Measurements from ENCODE around the gene CTNNA1.
"Not testable (repeated sequence)": the region's sequence is repeated elsewhere in the genome, so short reads cannot be mapped to it uniquely, and the experiment has no call there.

The CTNNA1 gene

DNA sequence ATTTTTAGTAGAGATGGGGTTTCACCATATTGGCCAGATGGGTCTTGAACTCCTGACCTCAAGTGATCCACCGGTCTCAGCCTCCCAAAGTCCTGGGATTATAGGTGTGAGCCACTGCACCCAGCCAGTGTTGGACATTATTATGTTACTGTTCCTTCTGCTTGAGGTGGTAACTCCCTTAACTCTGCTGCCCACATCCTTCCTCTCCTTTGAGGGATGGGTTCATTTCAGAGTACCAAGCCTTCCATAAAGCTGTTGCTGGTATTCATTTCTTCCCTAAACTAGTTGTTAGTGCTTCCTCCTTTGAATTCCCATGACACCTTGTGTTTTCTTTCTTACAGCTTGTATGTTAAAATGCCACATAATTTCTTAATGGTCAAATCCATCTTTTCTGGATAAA, 54.0 kb downstream of the CTNNA1 start:
- H3K36me3 ChIP-seq (ENCODE audit: insufficient read depth, low read length) = peaks cover 17% of the 10 kb centered on the region
- H3K27me3 ChIP-seq (ENCODE audit: insufficient read depth, low read length) = no peaks in the 10 kb centered on the region
- peaks cover 50% of the 10 kb centered on the region for H3K79me2 ChIP-seq (ENCODE audit: control insufficient read depth, insufficient read depth, low read length, unreplicated experiment)
- no peaks in the 10 kb centered on the region for H3K4me1 ChIP-seq (ENCODE audit: control insufficient read depth, insufficient read depth, low read length, unreplicated experiment)
- no peak overlapping the region for H2AFZ ChIP-seq (ENCODE audit: low read length, unreplicated experiment)
- no peak overlapping the region for H3K4me3 ChIP-seq (ENCODE audit: low read depth, low read length)
- H3K27ac ChIP-seq (ENCODE audit: low read depth, low read length) = no peak overlapping the region

DNA sequence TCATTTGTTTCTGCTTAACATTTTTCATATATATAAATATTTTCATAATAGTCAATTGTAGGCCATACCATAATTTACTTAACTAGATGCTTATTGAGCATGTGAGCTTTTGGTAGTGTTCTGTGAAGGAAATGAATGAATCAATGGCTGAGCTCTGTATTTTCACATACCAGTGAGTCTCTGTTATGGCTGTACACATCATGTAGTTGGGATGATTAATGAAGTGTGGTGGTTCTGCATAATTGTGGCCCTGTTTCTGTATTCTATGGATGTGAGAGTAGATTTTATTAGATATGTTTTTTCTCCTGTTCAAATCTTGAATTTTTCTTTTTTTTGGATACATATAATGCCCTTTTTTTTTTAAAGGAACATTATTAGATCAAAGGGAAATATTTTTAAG, 56.2 kb downstream of the CTNNA1 start:
- H3K4me3 ChIP-seq (ENCODE audit: low read depth, low read length) = no peak overlapping the region
- peaks cover 36% of the 10 kb centered on the region for H3K79me2 ChIP-seq (ENCODE audit: control insufficient read depth, insufficient read depth, low read length, unreplicated experiment)

DNA sequence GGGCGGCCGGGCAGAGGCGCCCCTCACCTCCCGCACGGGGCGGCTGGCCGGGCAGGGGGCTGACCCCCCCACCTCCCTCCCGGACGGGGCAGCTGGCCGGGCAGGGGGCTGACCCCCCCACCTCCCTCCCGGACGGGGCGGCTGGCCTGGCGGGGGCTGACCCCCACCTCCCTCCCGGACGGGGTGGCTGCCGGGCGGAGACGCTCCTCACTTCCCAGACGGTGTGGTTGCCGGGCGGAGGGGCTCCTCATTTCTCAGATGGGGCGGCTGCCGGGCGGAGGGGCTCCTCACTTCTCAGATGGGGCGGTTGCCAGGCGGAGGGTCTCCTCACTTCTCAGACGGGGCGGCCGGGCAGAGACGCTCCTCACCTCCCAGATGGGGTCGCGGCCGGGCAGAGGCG, 57.6 kb downstream of the CTNNA1 start:
- peaks cover 26% of the 10 kb centered on the region for H3K79me2 ChIP-seq (ENCODE audit: control insufficient read depth, insufficient read depth, low read length, unreplicated experiment)
- not testable (repeated sequence) for H3K27ac ChIP-seq (ENCODE audit: low read depth, low read length); H3K27me3 ChIP-seq (ENCODE audit: insufficient read depth, low read length); H3K4me1 ChIP-seq (ENCODE audit: control insufficient read depth, insufficient read depth, low read length, unreplicated experiment); H2AFZ ChIP-seq (ENCODE audit: low read length, unreplicated experiment); H3K4me3 ChIP-seq (ENCODE audit: low read depth, low read length)
- H3K36me3 ChIP-seq (ENCODE audit: insufficient read depth, low read length) = peaks cover 20% of the 10 kb centered on the region

More for the DNA sequence above, 56.2 kb downstream of the CTNNA1 start:
- H2AFZ ChIP-seq (ENCODE audit: low read length, unreplicated experiment) = no peak overlapping the region
- no peaks in the 10 kb centered on the region for H3K4me1 ChIP-seq (ENCODE audit: control insufficient read depth, insufficient read depth, low read length, unreplicated experiment)
- H3K27me3 ChIP-seq (ENCODE audit: insufficient read depth, low read length) = no peaks in the 10 kb centered on the region
- peaks cover 23% of the 10 kb centered on the region for H3K36me3 ChIP-seq (ENCODE audit: insufficient read depth, low read length)
- no peak overlapping the region for H3K27ac ChIP-seq (ENCODE audit: low read depth, low read length)

DNA sequence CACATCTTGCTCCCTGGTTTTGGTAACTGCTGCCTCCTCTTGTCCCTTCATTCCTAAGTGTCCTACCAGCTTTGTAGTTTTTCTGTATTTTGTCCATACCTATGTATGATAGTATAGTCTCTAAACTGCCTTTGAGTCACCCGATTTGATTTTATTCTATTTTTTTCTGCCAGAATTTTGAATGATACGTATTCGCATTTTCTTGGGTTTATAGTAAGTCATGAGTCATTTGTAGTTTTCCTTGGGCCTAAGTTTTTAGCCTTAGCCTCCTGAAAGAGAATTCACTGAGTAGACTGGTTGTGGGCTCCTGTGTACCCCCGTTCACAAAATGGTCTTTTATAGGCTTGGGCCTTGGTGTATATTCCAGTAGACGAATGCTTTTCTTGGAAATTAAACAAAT, 62.3 kb downstream of the CTNNA1 start:
- Histone ChIP-seq H3K4me3 (ENCODE audit: low read depth, low read length) (no peak overlapping the region), H3K36me3 (ENCODE audit: insufficient read depth, low read length) (peaks cover 15% of the 10 kb centered on the region)

DNA sequence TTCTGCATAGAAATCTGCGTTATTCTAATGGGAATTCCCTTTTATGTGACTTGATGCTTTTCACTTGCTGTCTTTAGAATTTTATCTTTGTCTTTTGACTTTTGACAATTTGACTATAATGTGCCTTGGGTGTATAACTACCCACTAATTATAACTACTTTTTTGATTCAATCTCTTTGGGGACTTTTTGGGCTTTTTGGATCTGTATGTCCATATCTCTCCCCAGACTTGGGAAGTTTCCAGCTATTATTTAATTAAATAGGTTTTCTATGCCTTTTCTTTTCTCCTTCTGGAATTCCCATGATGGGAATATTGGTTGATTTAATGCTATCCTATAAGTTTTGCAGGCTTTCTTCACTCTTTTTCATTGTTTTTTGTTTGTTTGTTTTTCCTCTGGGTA, 64.0 kb downstream of the CTNNA1 start:
- Histone ChIP-seq H3K27ac (ENCODE audit: low read depth, low read length) (no peak overlapping the region), H3K79me2 (ENCODE audit: control insufficient read depth, insufficient read depth, low read length, unreplicated experiment) (peaks cover 60% of the 10 kb centered on the region), H3K27me3 (ENCODE audit: insufficient read depth, low read length) (no peaks in the 10 kb centered on the region), H3K4me3 (ENCODE audit: low read depth, low read length) (no peak overlapping the region), H2AFZ (ENCODE audit: low read length, unreplicated experiment) (no peak overlapping the region), H3K36me3 (ENCODE audit: insufficient read depth, low read length) (peaks cover 12% of the 10 kb centered on the region), H3K4me1 (ENCODE audit: control insufficient read depth, insufficient read depth, low read length, unreplicated experiment) (peaks cover 11% of the 10 kb centered on the region)

More for the DNA sequence above, 62.3 kb downstream of the CTNNA1 start:
- peaks cover 51% of the 10 kb centered on the region for H3K79me2 ChIP-seq (ENCODE audit: control insufficient read depth, insufficient read depth, low read length, unreplicated experiment)
- no peak overlapping the region for H2AFZ ChIP-seq (ENCODE audit: low read length, unreplicated experiment)
- no peak overlapping the region for H3K27ac ChIP-seq (ENCODE audit: low read depth, low read length)
- H3K27me3 ChIP-seq (ENCODE audit: insufficient read depth, low read length) = no peaks in the 10 kb centered on the region
- peaks cover 11% of the 10 kb centered on the region for H3K4me1 ChIP-seq (ENCODE audit: control insufficient read depth, insufficient read depth, low read length, unreplicated experiment)

DNA sequence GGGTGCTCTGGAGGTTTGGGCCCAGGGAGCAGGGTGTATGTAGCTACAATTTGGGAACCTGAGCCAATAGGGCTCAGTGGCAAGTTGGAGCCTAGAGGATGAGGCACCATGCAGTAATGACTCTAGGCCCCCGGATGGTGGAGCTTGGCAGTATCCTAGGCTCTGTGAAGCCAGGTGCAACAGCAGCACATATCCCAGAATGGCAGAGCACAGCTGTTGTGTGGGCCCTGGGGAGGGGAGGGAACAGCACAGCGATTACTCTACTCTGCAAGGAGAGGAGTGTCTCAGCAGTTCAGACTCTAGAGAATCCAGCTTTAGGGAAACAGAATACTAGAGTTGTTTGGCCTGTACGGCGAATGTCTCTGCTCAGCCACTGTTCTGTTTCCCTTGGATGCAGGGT, 65.9 kb downstream of the CTNNA1 start:
- Histone ChIP-seq H3K4me1 (ENCODE audit: control insufficient read depth, insufficient read depth, low read length, unreplicated experiment) (peaks cover 13% of the 10 kb centered on the region), H3K4me3 (ENCODE audit: low read depth, low read length) (no peak overlapping the region), H2AFZ (ENCODE audit: low read length, unreplicated experiment) (no peak overlapping the region), H3K79me2 (ENCODE audit: control insufficient read depth, insufficient read depth, low read length, unreplicated experiment) (peaks cover 70% of the 10 kb centered on the region), H3K27me3 (ENCODE audit: insufficient read depth, low read length) (no peaks in the 10 kb centered on the region), H3K36me3 (ENCODE audit: insufficient read depth, low read length) (no peaks in the 10 kb centered on the region), H3K27ac (ENCODE audit: low read depth, low read length) (no peak overlapping the region)

DNA sequence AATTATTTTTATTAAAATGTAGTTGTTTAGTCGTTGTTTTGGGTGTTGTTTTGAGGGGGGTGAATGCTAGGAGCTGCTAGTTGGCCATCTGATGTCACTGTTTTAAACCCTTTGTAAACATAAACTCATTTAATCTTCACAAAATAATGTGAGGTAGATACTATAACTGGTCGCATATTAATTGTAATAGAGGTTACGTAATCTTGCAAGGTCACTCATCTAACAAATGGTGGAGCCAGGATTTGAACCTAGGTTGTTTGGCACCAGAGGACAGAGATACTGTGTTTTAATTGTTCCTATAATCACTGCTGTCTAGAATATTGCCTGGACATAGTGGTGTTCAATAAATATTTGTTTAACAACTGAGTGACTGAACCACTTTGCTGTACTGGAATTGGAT, 67.5 kb downstream of the CTNNA1 start:
- H3K27ac ChIP-seq (ENCODE audit: low read depth, low read length) = no peak overlapping the region
- H3K79me2 ChIP-seq (ENCODE audit: control insufficient read depth, insufficient read depth, low read length, unreplicated experiment) = peaks cover 68% of the 10 kb centered on the region
- peaks cover 3% of the 10 kb centered on the region; the same call in 1 of the 2 replicates for H3K36me3 ChIP-seq (ENCODE audit: insufficient read depth, low read length)
- no peak overlapping the region for H2AFZ ChIP-seq (ENCODE audit: low read length, unreplicated experiment)
- no peaks in the 10 kb centered on the region for H3K27me3 ChIP-seq (ENCODE audit: insufficient read depth, low read length)
- H3K4me1 ChIP-seq (ENCODE audit: control insufficient read depth, insufficient read depth, low read length, unreplicated experiment) = peaks cover 23% of the 10 kb centered on the region
- H3K4me3 ChIP-seq (ENCODE audit: low read depth, low read length) = no peak overlapping the region

DNA sequence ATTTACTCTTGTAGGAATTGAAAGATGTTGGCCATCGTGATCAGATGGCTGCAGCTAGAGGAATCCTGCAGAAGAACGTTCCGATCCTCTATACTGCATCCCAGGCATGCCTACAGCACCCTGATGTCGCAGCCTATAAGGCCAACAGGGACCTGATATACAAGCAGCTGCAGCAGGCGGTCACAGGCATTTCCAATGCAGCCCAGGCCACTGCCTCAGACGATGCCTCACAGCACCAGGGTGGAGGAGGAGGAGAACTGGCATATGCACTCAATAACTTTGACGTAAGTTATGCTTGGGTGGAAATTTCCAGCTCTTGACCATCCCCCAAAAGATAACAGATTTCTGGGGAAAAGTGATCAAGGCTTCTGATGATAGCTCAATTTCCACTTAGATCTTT, 71.3 kb downstream of the CTNNA1 start:
- Histone ChIP-seq H3K27ac (ENCODE audit: low read depth, low read length) (peak overlapping the region; percentile 50), H3K36me3 (ENCODE audit: insufficient read depth, low read length) (peaks cover 28% of the 10 kb centered on the region), H3K79me2 (ENCODE audit: control insufficient read depth, insufficient read depth, low read length, unreplicated experiment) (peaks cover 49% of the 10 kb centered on the region), H3K4me3 (ENCODE audit: low read depth, low read length) (no peak overlapping the region), H2AFZ (ENCODE audit: low read length, unreplicated experiment) (no peak overlapping the region), H3K4me1 (ENCODE audit: control insufficient read depth, insufficient read depth, low read length, unreplicated experiment) (peaks cover 23% of the 10 kb centered on the region), H3K27me3 (ENCODE audit: insufficient read depth, low read length) (no peaks in the 10 kb centered on the region)

DNA sequence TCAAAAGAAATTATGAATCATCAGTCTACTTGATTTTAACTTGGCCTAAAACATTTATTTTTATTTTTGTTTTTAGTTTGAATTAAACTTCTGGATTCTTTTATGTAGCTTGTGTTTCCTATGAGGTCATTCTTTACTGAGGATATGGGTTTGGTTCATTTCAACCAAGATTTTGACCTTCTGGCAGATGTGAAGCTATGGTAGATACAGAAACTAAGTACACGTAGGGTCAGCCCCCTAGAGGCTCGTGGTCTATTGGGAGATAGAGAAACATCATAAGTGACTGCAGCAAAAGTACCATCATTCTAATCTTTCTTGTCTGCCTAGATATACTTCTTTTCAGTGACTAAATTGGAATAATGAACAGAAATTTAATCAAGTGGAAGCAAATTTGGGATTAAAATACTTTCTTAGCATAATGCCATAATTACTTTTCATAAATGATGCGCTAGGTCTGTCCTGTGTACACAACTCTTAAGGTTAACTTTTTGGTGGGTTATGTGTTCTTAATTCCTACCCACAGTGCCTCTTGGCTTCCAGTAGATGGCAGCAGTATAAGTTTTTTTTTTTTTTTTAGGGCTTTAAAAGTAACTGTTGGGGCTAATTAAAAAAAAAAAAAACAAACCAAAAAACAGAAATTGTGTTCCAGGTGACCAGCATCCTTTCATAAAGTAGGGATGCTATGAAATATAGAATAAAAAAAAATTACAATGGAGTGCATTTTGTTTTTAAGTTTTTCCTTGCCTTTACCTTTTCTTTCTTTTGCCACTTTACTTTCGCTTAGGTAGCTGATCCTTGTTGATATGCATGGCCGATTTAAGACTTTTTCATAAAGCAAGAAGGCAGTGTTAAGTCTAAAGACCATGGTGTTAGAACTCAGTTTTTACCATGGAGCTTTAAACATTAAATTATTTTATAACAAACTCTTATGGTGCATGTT, 72.0 kb downstream of the CTNNA1 start:
- Histone ChIP-seq H3K79me2 (ENCODE audit: control insufficient read depth, insufficient read depth, low read length, unreplicated experiment) (peaks cover 46% of the 10 kb centered on the region), H3K4me3 (ENCODE audit: low read depth, low read length) (no peak overlapping the region), H3K36me3 (ENCODE audit: insufficient read depth, low read length) (peaks cover 28% of the 10 kb centered on the region), H2AFZ (ENCODE audit: low read length, unreplicated experiment) (no peak overlapping the region), H3K27me3 (ENCODE audit: insufficient read depth, low read length) (no peaks in the 10 kb centered on the region), H3K27ac (ENCODE audit: low read depth, low read length) (peak overlapping the region; percentile 50), H3K4me1 (ENCODE audit: control insufficient read depth, insufficient read depth, low read length, unreplicated experiment) (peaks cover 24% of the 10 kb centered on the region)

DNA sequence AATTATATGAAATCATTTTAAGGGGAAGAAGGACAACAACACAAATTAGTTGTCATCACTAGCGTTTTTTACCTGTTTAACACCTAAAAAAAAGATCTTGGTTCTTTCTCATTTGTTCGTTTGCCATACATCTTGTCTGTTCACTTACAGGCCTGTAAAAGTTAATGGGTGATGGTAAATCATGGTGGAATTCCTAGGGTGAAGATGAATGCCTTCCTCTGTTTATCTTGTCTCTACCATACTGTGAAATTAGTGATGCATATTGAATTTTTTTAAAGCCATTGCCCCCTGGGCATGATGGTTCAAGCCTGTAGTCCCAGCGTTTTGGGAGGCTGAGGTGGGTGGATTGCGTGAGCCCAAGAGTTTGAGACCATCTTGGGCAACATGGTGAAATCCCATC, 75.3 kb downstream of the CTNNA1 start:
- Histone ChIP-seq H3K4me3 (ENCODE audit: low read depth, low read length) (no peak overlapping the region), H2AFZ (ENCODE audit: low read length, unreplicated experiment) (no peak overlapping the region), H3K27me3 (ENCODE audit: insufficient read depth, low read length) (no peaks in the 10 kb centered on the region), H3K27ac (ENCODE audit: low read depth, low read length) (no peak overlapping the region), H3K79me2 (ENCODE audit: control insufficient read depth, insufficient read depth, low read length, unreplicated experiment) (peaks cover 31% of the 10 kb centered on the region), H3K36me3 (ENCODE audit: insufficient read depth, low read length) (peaks cover 28% of the 10 kb centered on the region), H3K4me1 (ENCODE audit: control insufficient read depth, insufficient read depth, low read length, unreplicated experiment) (peaks cover 31% of the 10 kb centered on the region)

DNA sequence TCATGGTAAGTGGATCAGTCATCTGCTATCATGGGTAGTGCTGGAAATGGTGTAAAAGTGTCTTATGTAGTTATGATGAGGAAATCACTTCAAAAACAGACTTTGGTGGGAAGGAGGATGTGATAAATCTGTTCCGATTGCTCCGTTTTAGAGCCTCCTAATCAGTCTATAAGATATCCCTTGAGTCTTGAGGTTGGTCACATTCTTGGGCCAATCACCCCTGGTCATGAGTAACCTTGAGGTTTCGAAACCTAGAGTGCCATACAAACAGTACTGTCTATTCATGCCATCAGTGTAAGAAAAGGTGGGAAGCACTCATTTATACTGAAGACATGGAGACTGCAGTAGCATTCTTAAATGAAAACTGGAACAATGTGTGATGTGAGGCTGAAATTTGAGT, 76.1 kb downstream of the CTNNA1 start:
- Histone ChIP-seq H3K4me1 (ENCODE audit: control insufficient read depth, insufficient read depth, low read length, unreplicated experiment) (peaks cover 27% of the 10 kb centered on the region), H2AFZ (ENCODE audit: low read length, unreplicated experiment) (no peak overlapping the region), H3K27me3 (ENCODE audit: insufficient read depth, low read length) (no peaks in the 10 kb centered on the region), H3K27ac (ENCODE audit: low read depth, low read length) (no peak overlapping the region), H3K79me2 (ENCODE audit: control insufficient read depth, insufficient read depth, low read length, unreplicated experiment) (peaks cover 31% of the 10 kb centered on the region), H3K4me3 (ENCODE audit: low read depth, low read length) (no peak overlapping the region), H3K36me3 (ENCODE audit: insufficient read depth, low read length) (peaks cover 32% of the 10 kb centered on the region)
